ENCODE measurements around the gene N4BP2.

GRCh38 chr4:40204507-40205258 is 148.0 kb downstream of the N4BP2 start:
- TF ChIP-seq CTCF (IDR thresholded peaks at IDR 0.05) (no peak), POLR2A (IDR thresholded peaks at IDR 0.05) (no peak)
